MG63 (cell line): ENCODE data around the gene CAMKK2. TPM values are rescaled to one million over a fixed set of nuclear protein-coding genes. Genes with fewer than 3 reads are reported as not detected.
"Not testable (repeated sequence)": the region's sequence is repeated elsewhere in the genome, so short reads cannot be mapped to it uniquely, and the experiment has no call there.

ENCODE experiments used
- DNase-seq: peaks from one replicate; pipeline ENCODE4 v3.0.0-alpha.2; 2020
- H3K27me3 ChIP-seq: fragments of 250-450 bp; sonication (Bioruptor Pico); 2 replicates; pipeline ENCODE4 v1.5.1; 2020; ENCODE audit warnings: mild to moderate bottlenecking, moderate library complexity
- H3K36me3 ChIP-seq: fragments of 250-450 bp; sonication (Bioruptor Pico); 2 replicates; pipeline ENCODE4 v1.5.1; 2020; ENCODE audit warnings: mild to moderate bottlenecking, moderate library complexity
- H3K4me3 ChIP-seq: fragments of 250-450 bp; sonication (Bioruptor Pico); 2 replicates; pipeline ENCODE4 v1.5.1; 2020; ENCODE audit warnings: mild to moderate bottlenecking, moderate library complexity
- H3K9me3 ChIP-seq: fragments of 250-450 bp; sonication (Bioruptor Pico); 2 replicates; pipeline ENCODE4 v1.5.1; 2020; ENCODE audit warnings: mild to moderate bottlenecking, moderate library complexity
- total RNA-seq: library from RNA; depleted of rRNA; stranded (reverse); fragments of >200 nt; shearing (Covaris generic); gene quantifications from 2 replicates; pipeline ENCODE4 v1.2.3, GENCODE V29; 2014; ENCODE audit warnings: low replicate concordance

CAMKK2 gene
- total RNA-seq, 1 experiment from 2014 or later: 36.6 TPM

- peaks cover 32% of the 10 kb centered on the region for H3K36me3 ChIP-seq
- not testable (repeated sequence) for H3K9me3 ChIP-seq, H3K27me3 ChIP-seq, H3K4me3 ChIP-seq, DNase-seq
These were observed 10.9 kb upstream of the CAMKK2 start for GRCh38 chr12:121307397-121307796.

- H3K27me3 ChIP-seq: no peaks in the 10 kb centered on the region
- no peak overlapping the region for H3K4me3 ChIP-seq
- no peak for DNase-seq
- no peaks in the 10 kb centered on the region for H3K9me3 ChIP-seq
- H3K36me3 ChIP-seq: peaks cover 9% of the 10 kb centered on the region
These were observed 7.8 kb upstream of the CAMKK2 start for GRCh38 chr12:121304306-121304705.

- Histone ChIP-seq H3K27me3 (no peaks in the 10 kb centered on the region), H3K36me3 (no peaks in the 10 kb centered on the region), H3K9me3 (no peaks in the 10 kb centered on the region), H3K4me3 (no peak overlapping the region)
- no peak for DNase-seq
These were observed 5.4 kb upstream of the CAMKK2 start for GRCh38 chr12:121301876-121302275.

- Histone ChIP-seq H3K4me3 (no peak overlapping the region), H3K36me3 (no peaks in the 10 kb centered on the region; the same call in 1 of the 2 replicates), H3K9me3 (no peaks in the 10 kb centered on the region), H3K27me3 (no peaks in the 10 kb centered on the region)
- DNase-seq: no peak
These were observed 3.7 kb upstream of the CAMKK2 start for GRCh38 chr12:121300083-121300819.

- Histone ChIP-seq H3K27me3 (no peaks in the 10 kb centered on the region), H3K9me3 (no peaks in the 10 kb centered on the region), H3K4me3 (no peak overlapping the region), H3K36me3 (no peaks in the 10 kb centered on the region; the same call in 1 of the 2 replicates)
- no peak for DNase-seq
These were observed 3.2 kb upstream of the CAMKK2 start for GRCh38 chr12:121299662-121300061.

- not testable (repeated sequence) for H3K9me3 ChIP-seq, H3K4me3 ChIP-seq, H3K27me3 ChIP-seq, DNase-seq, H3K36me3 ChIP-seq
These were observed 1.9 kb upstream of the CAMKK2 start for GRCh38 chr12:121298411-121298810.

GRCh38 chr12:121297435-121297991 is 1.0 kb upstream of the CAMKK2 start:
- peak overlapping the region; percentile 79 for H3K4me3 ChIP-seq
- H3K36me3 ChIP-seq: peaks cover 3% of the 10 kb centered on the region
- H3K27me3 ChIP-seq: no peaks in the 10 kb centered on the region
- no peaks in the 10 kb centered on the region for H3K9me3 ChIP-seq
- DNase-seq: no peak

- DNase-seq: peak; percentile 43
- Histone ChIP-seq H3K27me3 (no peaks in the 10 kb centered on the region), H3K9me3 (no peaks in the 10 kb centered on the region), H3K36me3 (peaks cover 5% of the 10 kb centered on the region), H3K4me3 (peak overlapping the region; percentile 95)
These were observed 527 bp downstream of the CAMKK2 start for GRCh38 chr12:121295746-121296617.

- H3K36me3 ChIP-seq: peaks cover 5% of the 10 kb centered on the region
- DNase-seq: no peak
- H3K9me3 ChIP-seq: no peaks in the 10 kb centered on the region
- no peaks in the 10 kb centered on the region for H3K27me3 ChIP-seq
- peak overlapping the region; percentile 95 for H3K4me3 ChIP-seq
These were observed 1.3 kb downstream of the CAMKK2 start for GRCh38 chr12:121295116-121295745.

GRCh38 chr12:121294151-121294889 is 2.2 kb downstream of the CAMKK2 start:
- no peak for DNase-seq

GRCh38 chr12:121293603-121294002 is 2.9 kb downstream of the CAMKK2 start:
- no peak for DNase-seq
- Histone ChIP-seq H3K4me3 (no peak overlapping the region), H3K9me3 (no peaks in the 10 kb centered on the region), H3K27me3 (no peaks in the 10 kb centered on the region), H3K36me3 (peaks cover 8% of the 10 kb centered on the region)

More at GRCh38 chr12:121294151-121294889, 2.2 kb downstream of the CAMKK2 start:
- no peak overlapping the region for H3K4me3 ChIP-seq
- H3K27me3 ChIP-seq: no peaks in the 10 kb centered on the region
- peaks cover 8% of the 10 kb centered on the region for H3K36me3 ChIP-seq
- no peaks in the 10 kb centered on the region for H3K9me3 ChIP-seq

GRCh38 chr12:121290410-121290809 is 6.1 kb downstream of the CAMKK2 start:
- Histone ChIP-seq H3K9me3 (no peaks in the 10 kb centered on the region), H3K27me3 (no peaks in the 10 kb centered on the region), H3K4me3 (no peak overlapping the region), H3K36me3 (peaks cover 8% of the 10 kb centered on the region)
- DNase-seq: no peak

GRCh38 chr12:121289962-121290361 is 6.5 kb downstream of the CAMKK2 start:
- no peaks in the 10 kb centered on the region for H3K9me3 ChIP-seq
- DNase-seq: no peak
- H3K36me3 ChIP-seq: peaks cover 8% of the 10 kb centered on the region
- H3K27me3 ChIP-seq: no peaks in the 10 kb centered on the region
- no peak overlapping the region for H3K4me3 ChIP-seq

GRCh38 chr12:121288986-121289385 is 7.5 kb downstream of the CAMKK2 start:
- H3K4me3 ChIP-seq: no peak overlapping the region
- H3K36me3 ChIP-seq: peaks cover 8% of the 10 kb centered on the region
- H3K9me3 ChIP-seq: no peaks in the 10 kb centered on the region
- DNase-seq: no peak
- no peaks in the 10 kb centered on the region for H3K27me3 ChIP-seq

- H3K36me3 ChIP-seq: peaks cover 9% of the 10 kb centered on the region
- no peaks in the 10 kb centered on the region for H3K27me3 ChIP-seq
- no peak overlapping the region for H3K4me3 ChIP-seq
- no peaks in the 10 kb centered on the region for H3K9me3 ChIP-seq
- DNase-seq: no peak
These were observed 8.2 kb downstream of the CAMKK2 start for GRCh38 chr12:121288158-121288845.
